Activated T-helper 1 cell treated with anti-CD3 and anti-CD28 coated beads, Interleukin-2, amount 50 U/mL, for 16 hours (primary cell): ENCODE results near the gene VAV2.

ENCODE experiments used
- DNase-seq, 2 donors: peaks; one replicate each; pipeline ENCODE4 v3.0.0-alpha.2; 2020; ENCODE audit warnings: low read depth in 1 of 2, low spot score in 1 of 2

VAV2 gene

DNA sequence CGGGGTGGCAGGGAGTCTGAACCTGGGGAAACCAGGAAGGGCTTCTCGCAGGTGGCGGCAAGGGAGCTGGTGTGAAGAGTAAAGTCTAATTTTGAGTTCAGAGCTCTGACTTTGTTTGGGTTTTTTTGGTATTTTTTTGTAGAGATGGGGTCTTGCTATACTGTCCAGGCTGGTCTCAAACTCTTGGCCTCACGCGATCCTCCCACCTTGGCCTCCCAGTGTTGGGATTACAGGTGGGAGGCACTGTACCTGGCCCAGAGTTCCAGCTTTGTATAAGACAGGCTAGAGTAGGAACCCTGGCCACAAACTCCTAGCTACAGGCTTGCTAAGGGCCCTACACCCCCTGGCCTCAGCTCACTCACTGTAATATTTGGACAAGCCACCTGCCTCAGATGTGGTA, 148.9 kb downstream of the VAV2 start:
- no peak for DNase-seq

- no peak for DNase-seq
These were observed 149.3 kb downstream of the VAV2 start for GRCh38 chr9:133842721-133843227.

GRCh38 chr9:133842174-133842573, 149.9 kb downstream of the VAV2 start:
- no peak for DNase-seq

GRCh38 chr9:133841167-133841812, 150.8 kb downstream of the VAV2 start:
- no peak for DNase-seq

- DNase-seq: no peak
These were observed 152.2 kb downstream of the VAV2 start for GRCh38 chr9:133839822-133840329.

GRCh38 chr9:133838859-133839507, 153.1 kb downstream of the VAV2 start:
- DNase-seq: no peak

DNA sequence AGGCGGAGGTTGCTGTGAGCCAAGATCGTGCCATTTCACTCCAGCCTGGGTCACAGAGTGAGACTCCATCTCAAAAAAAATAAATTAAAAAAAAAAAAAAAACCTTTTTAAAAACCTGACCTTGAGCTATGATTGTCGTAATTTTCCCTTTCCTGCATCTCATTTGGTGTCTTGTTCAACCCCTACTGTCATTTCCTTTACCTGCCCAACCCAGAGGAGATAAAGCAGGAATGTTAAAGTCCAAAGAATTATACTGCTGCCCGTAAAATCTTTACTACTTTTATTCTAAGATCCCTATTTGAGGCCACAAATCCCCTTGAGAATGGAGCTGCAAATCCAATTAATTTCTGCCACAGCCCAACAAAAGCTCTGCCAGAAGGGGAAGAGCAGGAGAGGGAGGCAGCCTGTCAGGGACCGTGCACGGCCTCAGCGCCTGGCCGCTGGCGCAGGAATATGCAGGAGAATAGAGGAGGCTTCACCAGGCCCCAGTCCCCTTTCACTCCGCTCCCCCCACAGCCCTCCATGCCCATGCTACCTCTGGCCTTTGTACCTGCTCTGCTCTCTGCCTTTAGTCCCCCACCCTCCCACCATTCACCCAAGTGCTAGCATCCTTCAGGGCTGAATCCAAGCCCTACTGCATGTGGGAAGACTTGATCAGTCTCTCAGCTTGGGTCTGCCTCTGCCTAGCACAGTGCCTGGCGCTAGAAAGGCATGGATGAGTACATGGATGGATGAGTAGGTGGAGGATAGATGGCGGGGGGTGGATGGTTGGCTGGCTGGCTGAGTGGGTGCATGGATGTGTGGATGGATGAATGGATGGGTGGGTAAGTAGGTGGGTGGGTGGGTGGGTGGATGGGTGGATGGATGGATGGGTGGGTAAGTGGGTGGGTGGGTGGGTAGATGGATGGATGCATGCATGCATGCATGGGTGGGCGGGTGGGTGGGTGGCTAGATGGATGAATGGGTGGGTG, 154.2 kb downstream of the VAV2 start:
- DNase-seq: no peak

DNA sequence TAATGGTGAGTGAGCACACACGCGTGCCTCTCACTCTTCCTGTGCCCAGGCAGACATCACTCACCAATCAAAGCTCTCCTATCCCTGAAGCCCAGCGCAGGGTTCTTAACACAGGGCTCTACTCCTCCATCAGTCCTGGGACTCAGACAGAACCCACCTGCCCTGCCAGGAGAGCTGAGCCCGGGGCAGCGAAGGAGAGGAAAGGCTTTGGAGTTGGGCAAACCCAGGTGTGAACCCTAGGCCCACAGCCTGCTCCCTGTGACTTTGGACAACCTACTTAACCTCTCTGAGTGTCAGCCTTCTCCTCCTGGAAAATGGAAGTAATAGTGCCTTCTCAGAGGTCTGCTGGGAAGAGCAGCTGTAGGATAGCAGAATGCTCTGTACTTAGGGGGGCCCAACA, 155.3 kb downstream of the VAV2 start:
- no peak for DNase-seq

- DNase-seq: no peak
These were observed 155.9 kb downstream of the VAV2 start for GRCh38 chr9:133836001-133836758.

DNA sequence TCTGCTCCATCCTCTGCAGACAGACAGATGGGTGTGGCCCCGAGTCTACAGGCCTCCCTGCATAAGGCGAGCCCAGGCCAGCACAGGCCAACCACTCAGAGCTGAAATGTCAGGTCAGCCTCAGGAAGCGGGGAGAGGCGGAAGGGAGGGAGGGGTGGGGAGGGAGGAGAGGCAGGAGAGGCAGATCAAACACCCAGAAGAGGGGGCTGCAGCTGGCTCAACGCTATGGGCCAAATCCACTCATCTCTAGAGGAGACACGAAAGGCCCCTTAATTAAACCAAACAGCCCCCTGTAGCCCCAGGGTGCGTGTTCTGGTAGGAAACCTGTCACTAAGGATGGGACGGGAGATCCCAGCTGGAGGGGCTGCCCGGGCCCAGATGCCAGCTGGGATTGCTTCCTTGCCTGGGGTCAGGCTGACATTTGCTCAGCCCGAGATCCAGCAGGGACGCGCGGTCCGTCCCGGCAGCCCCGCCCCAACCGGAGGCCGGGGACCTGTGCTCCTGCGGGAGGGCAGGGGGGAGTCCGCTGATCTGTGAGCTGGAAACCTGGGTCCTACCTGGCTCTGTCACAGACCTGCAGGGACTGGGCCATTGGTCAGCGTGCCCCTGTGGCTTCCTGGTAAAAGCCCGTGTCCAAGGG, 156.7 kb downstream of the VAV2 start:
- no peak for DNase-seq

- DNase-seq: no peak
These were observed 157.8 kb downstream of the VAV2 start for GRCh38 chr9:133834080-133834976.

- DNase-seq: no peak
These were observed 158.6 kb downstream of the VAV2 start for GRCh38 chr9:133833388-133834025.

DNA sequence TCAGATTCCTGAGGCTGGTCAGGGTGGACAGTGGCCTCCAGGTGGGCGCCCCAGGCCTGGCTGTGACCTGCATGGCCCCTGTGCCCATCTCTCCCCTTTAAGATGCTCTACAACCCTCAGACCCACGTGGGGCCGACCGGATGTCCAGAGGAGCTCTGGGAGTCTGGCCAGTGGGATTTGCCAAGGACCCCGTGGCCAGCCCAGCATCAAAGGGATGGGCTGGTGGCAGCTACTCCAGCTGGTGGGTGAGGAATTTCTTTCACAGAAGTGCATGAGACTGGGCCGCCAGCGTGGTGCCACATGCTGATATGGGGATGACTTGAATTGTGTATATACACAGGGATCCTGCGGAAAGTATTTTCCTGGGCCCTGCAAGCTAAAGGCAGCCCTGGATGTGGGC, 159.2 kb downstream of the VAV2 start:
- no peak for DNase-seq

DNA sequence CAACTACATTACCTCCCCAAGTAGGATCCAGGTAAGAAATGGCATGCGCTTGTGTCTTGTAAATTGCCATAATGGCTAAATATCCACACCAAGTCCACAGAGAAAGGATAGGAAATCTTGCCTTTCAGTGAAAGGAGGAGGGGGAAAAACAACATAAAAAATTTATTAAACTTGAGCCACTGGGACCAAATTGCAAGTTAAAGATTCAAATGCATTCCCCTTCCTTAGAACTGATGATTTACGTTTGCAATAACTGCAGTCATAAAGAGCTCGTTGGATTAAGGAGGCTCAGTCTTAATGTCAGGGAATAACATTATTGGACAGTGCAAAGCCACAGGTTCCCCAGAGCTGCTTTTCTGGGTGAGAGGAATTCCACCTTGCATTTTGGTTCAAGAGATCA, 161.4 kb downstream of the VAV2 start:
- no peak for DNase-seq

GRCh38 chr9:133830310-133830709, 161.8 kb downstream of the VAV2 start:
- DNase-seq: no peak

- DNase-seq: no peak
These were observed 163.7 kb downstream of the VAV2 start for GRCh38 chr9:133828338-133828997.

DNA sequence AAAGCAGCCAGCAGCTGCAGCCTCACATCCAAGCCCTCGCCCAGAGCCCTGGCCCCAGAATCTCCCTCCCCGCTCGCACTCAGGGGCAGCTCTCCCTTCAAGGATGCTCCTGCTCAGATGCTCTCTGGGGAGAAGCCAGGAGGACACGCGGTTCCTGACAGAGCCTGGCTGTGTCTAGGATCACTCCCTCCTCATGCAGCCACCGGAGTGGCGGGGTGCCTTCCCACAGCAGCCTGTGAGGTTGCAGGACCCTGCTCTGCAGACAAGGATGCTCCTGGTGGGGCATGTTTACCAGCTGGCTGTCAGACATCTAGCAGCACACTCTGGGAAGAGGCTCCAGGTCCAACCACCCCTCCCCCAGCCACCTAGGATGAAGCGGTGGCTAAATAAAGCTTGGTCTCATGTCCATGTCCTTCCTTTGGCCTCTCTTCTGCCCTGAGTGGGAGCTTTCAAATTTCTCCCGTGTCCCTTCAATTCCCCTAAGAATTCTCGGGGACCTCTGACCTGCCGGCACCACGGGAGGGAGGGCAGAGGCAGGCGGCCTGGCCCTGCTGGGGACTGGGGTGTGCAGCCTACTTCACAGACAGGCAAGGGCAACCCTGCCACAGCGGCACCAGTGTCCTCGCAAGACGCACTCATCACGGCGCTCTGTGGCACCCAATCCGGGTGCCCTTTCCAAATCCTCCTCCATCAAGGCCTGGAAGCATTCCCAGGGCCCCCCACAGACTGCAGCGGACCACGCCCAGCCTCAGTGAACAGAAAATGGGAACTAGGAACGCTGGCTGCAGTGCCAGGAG, 165.6 kb downstream of the VAV2 start:
- no peak for DNase-seq
